ENCODE data around the gene INSM2.

INSM2 gene, protein sequence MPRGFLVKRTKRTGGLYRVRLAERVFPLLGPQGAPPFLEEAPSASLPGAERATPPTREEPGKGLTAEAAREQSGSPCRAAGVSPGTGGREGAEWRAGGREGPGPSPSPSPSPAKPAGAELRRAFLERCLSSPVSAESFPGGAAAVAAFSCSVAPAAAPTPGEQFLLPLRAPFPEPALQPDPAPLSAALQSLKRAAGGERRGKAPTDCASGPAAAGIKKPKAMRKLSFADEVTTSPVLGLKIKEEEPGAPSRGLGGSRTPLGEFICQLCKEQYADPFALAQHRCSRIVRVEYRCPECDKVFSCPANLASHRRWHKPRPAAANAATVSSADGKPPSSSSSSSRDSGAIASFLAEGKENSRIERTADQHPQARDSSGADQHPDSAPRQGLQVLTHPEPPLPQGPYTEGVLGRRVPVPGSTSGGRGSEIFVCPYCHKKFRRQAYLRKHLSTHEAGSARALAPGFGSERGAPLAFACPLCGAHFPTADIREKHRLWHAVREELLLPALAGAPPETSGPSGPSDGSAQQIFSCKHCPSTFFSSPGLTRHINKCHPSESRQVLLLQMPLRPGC

DNA sequence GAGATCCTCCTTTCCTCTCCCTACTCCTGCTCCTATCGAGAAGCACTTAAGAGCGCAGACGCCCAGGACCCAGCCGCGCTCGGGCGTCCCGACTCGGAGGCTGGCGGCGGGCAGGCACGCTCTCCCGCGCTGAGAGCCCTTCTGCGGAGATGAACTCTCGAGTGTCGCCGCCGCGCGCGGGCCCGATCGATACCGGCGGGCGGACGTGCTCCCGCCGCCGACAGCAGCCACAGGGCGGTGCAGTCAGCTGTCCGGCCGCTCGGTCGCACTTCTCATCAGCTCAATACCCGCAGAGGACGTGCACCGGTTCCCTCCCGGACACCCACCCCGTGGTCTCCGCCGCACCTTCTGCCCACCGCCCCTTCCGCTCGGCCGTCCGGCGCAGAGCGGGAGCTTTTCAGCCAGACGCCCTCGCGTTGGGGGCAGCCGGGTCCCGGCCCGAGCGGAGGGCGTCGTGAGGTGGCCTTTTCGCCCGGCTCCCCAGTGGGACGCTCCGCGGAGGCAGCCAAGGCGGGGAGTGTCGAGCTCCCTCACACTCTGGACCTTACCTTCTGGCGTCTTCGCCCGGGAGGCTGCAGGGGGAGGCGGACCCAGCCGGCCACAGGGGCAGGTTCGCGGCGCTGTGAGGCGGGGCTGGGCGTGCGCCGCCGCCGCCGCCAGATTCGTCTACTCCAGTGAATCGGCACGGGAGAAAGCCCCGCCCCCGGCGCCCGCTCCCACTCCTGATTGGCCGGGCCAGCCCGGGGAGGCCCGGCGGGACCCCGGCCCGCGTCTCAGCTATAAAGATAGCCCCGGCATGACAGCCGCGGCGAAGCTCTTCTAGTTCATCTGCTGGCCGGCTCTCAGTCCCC, at the start of gene INSM2:
Gene INSM2, plus strand, starts transcription at position 808 of the 851 bp plus-strand sequence. CDS start 89 bp downstream, outside the sequence.
- peaks cover 55% of the 10 kb centered on the region for H3K27me3 ChIP-seq (replicated peaks; ENCODE audit: control insufficient read depth, insufficient read depth, low read length)
- no peaks in the 10 kb centered on the region for H3K36me3 ChIP-seq (ENCODE audit: control insufficient read depth, insufficient read depth, low read length, severe bottlenecking)
- H3K4me3 ChIP-seq (ENCODE audit: low read length): peak within 1 kb of the TSS; percentile 81
- H3K9ac ChIP-seq (ENCODE audit: low read length): no peak within 1 kb of the TSS
- peak; percentile 70 for DNase-seq (ENCODE audit: low read depth)
- H3K4me1 ChIP-seq (ENCODE audit: control insufficient read depth, insufficient read depth, low read length): peaks cover 15% of the 10 kb centered on the region
- H3K9me3 ChIP-seq (ENCODE audit: control insufficient read depth, low read length): no peaks in the 10 kb centered on the region

DNA sequence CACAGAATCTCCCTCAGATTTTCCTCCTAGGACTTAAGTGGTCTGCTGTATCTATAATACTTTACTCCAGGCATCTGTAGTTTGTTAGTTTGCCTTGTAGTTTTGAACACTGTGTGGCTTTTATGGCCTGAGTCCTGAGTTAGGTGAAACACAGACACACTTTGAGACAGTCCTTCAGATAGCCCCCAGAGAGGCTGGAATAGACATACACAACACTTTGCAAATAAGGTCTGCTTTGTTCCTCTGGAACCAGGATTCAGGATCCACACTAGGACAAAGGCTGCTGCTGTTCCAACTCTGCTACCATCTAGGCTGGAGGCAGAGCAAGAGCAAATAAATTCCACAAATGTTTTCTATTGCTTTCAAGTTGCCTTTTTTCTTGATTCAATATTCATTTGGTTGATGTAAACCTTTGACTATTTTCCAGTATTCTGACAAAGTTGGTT, 41.4 kb upstream of the INSM2 start:
- Histone ChIP-seq H3K9ac (ENCODE audit: low read length) (no peak overlapping the region), H3K9me3 (ENCODE audit: control insufficient read depth, low read length) (peaks cover 12% of the 10 kb centered on the region), H3K36me3 (ENCODE audit: control insufficient read depth, insufficient read depth, low read length, severe bottlenecking) (no peaks in the 10 kb centered on the region), H3K4me3 (ENCODE audit: low read length) (no peak overlapping the region), H3K4me1 (ENCODE audit: control insufficient read depth, insufficient read depth, low read length) (no peaks in the 10 kb centered on the region), H3K27me3 (replicated peaks; ENCODE audit: control insufficient read depth, insufficient read depth, low read length) (no peaks in the 10 kb centered on the region)
- DNase-seq (ENCODE audit: low read depth): no peak

- no peaks in the 10 kb centered on the region for H3K36me3 ChIP-seq (ENCODE audit: control insufficient read depth, insufficient read depth, low read length, severe bottlenecking)
- no peak overlapping the region for H3K4me3 ChIP-seq (ENCODE audit: low read length)
- peaks cover 18% of the 10 kb centered on the region for H3K9me3 ChIP-seq (ENCODE audit: control insufficient read depth, low read length)
- H3K4me1 ChIP-seq (ENCODE audit: control insufficient read depth, insufficient read depth, low read length): no peaks in the 10 kb centered on the region
- H3K9ac ChIP-seq (ENCODE audit: low read length): no peak overlapping the region
- DNase-seq (ENCODE audit: low read depth): no peak
- H3K27me3 ChIP-seq (replicated peaks; ENCODE audit: control insufficient read depth, insufficient read depth, low read length): no peaks in the 10 kb centered on the region
These were observed 38.7 kb upstream of the INSM2 start for GRCh38 chr14:35495278-35495677.

DNA sequence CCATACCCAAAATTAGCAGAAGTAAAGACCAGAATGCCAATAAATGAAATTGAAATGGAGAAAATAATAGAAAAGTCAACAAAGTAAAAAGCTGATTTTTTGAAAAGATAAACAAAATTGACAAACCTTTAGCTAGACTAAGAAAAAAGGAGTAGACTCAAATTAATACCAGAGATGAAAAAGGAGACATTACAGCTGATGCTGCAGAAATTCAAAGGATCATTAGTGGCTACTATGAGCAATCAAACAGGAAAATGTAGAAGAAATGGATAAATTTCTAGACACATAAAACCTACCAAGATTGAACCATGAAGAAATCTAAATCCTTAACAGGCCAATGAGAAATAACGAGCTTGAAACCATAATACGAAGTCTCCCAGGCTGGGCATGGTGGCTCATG, 34.8 kb upstream of the INSM2 start:
- H3K36me3 ChIP-seq (ENCODE audit: control insufficient read depth, insufficient read depth, low read length, severe bottlenecking): no peaks in the 10 kb centered on the region
- H3K9ac ChIP-seq (ENCODE audit: low read length): no peak overlapping the region
- H3K27me3 ChIP-seq (replicated peaks; ENCODE audit: control insufficient read depth, insufficient read depth, low read length): no peaks in the 10 kb centered on the region
- no peaks in the 10 kb centered on the region for H3K4me1 ChIP-seq (ENCODE audit: control insufficient read depth, insufficient read depth, low read length)
- DNase-seq (ENCODE audit: low read depth): no peak
- H3K9me3 ChIP-seq (ENCODE audit: control insufficient read depth, low read length): peaks cover 8% of the 10 kb centered on the region
- H3K4me3 ChIP-seq (ENCODE audit: low read length): no peak overlapping the region

GRCh38 chr14:35503646-35504045, 30.3 kb upstream of the INSM2 start:
- Histone ChIP-seq H3K4me3 (ENCODE audit: low read length) (no peak overlapping the region), H3K36me3 (ENCODE audit: control insufficient read depth, insufficient read depth, low read length, severe bottlenecking) (no peaks in the 10 kb centered on the region), H3K9me3 (ENCODE audit: control insufficient read depth, low read length) (peaks cover 8% of the 10 kb centered on the region)

GRCh38 chr14:35504260-35504659, 29.7 kb upstream of the INSM2 start:
- H3K4me1 ChIP-seq (ENCODE audit: control insufficient read depth, insufficient read depth, low read length): no peaks in the 10 kb centered on the region
- no peak for DNase-seq (ENCODE audit: low read depth)
- H3K9ac ChIP-seq (ENCODE audit: low read length): no peak overlapping the region
- H3K27me3 ChIP-seq (replicated peaks; ENCODE audit: control insufficient read depth, insufficient read depth, low read length): peaks cover 4% of the 10 kb centered on the region
- H3K36me3 ChIP-seq (ENCODE audit: control insufficient read depth, insufficient read depth, low read length, severe bottlenecking): no peaks in the 10 kb centered on the region
- peaks cover 8% of the 10 kb centered on the region for H3K9me3 ChIP-seq (ENCODE audit: control insufficient read depth, low read length)
- H3K4me3 ChIP-seq (ENCODE audit: low read length): no peak overlapping the region

More at GRCh38 chr14:35503646-35504045, 30.3 kb upstream of the INSM2 start:
- no peak for DNase-seq (ENCODE audit: low read depth)
- H3K4me1 ChIP-seq (ENCODE audit: control insufficient read depth, insufficient read depth, low read length): no peaks in the 10 kb centered on the region
- H3K9ac ChIP-seq (ENCODE audit: low read length): no peak overlapping the region
- H3K27me3 ChIP-seq (replicated peaks; ENCODE audit: control insufficient read depth, insufficient read depth, low read length): peaks cover 4% of the 10 kb centered on the region

GRCh38 chr14:35506461-35506860, 27.5 kb upstream of the INSM2 start:
- no peak for DNase-seq (ENCODE audit: low read depth)
- Histone ChIP-seq H3K9me3 (ENCODE audit: control insufficient read depth, low read length) (no peaks in the 10 kb centered on the region), H3K27me3 (replicated peaks; ENCODE audit: control insufficient read depth, insufficient read depth, low read length) (peaks cover 10% of the 10 kb centered on the region)

DNA sequence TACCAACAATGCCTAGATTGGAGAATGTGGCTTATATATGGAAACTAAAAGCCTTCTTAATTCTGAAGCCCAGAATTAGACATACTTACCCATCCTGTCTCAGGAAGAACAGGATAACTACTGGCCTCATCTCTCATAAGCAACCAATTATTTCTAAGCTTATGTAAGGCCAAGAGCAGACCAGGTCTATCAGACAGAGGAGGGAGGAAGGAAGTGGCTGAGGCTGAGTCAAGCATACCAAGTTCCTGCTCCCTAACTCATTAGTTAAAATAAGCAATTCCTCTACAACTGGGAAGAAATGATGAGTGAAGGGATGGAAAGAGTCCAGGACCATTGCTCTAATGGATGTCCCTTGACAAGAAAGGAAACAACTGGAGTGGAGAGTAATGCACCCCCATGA, 27.0 kb upstream of the INSM2 start:
- no peak for DNase-seq (ENCODE audit: low read depth)
- H3K4me3 ChIP-seq (ENCODE audit: low read length): no peak overlapping the region
- H3K4me1 ChIP-seq (ENCODE audit: control insufficient read depth, insufficient read depth, low read length): no peaks in the 10 kb centered on the region
- H3K36me3 ChIP-seq (ENCODE audit: control insufficient read depth, insufficient read depth, low read length, severe bottlenecking): no peaks in the 10 kb centered on the region
- H3K9me3 ChIP-seq (ENCODE audit: control insufficient read depth, low read length): no peaks in the 10 kb centered on the region
- H3K9ac ChIP-seq (ENCODE audit: low read length): no peak overlapping the region
- peaks cover 10% of the 10 kb centered on the region for H3K27me3 ChIP-seq (replicated peaks; ENCODE audit: control insufficient read depth, insufficient read depth, low read length)

More at GRCh38 chr14:35506461-35506860, 27.5 kb upstream of the INSM2 start:
- Histone ChIP-seq H3K9ac (ENCODE audit: low read length) (no peak overlapping the region), H3K36me3 (ENCODE audit: control insufficient read depth, insufficient read depth, low read length, severe bottlenecking) (no peaks in the 10 kb centered on the region), H3K4me1 (ENCODE audit: control insufficient read depth, insufficient read depth, low read length) (no peaks in the 10 kb centered on the region), H3K4me3 (ENCODE audit: low read length) (no peak overlapping the region)

GRCh38 chr14:35509846-35510245, 24.1 kb upstream of the INSM2 start:
- H3K4me3 ChIP-seq (ENCODE audit: low read length): no peak overlapping the region
- H3K4me1 ChIP-seq (ENCODE audit: control insufficient read depth, insufficient read depth, low read length): no peaks in the 10 kb centered on the region
- peaks cover 5% of the 10 kb centered on the region for H3K27me3 ChIP-seq (replicated peaks; ENCODE audit: control insufficient read depth, insufficient read depth, low read length)
- H3K9me3 ChIP-seq (ENCODE audit: control insufficient read depth, low read length): no peaks in the 10 kb centered on the region
- DNase-seq (ENCODE audit: low read depth): no peak
- H3K36me3 ChIP-seq (ENCODE audit: control insufficient read depth, insufficient read depth, low read length, severe bottlenecking): no peaks in the 10 kb centered on the region
- no peak overlapping the region for H3K9ac ChIP-seq (ENCODE audit: low read length)

- no peak for DNase-seq (ENCODE audit: low read depth)
- H3K9me3 ChIP-seq (ENCODE audit: control insufficient read depth, low read length): no peaks in the 10 kb centered on the region
- H3K9ac ChIP-seq (ENCODE audit: low read length): no peak overlapping the region
- peaks cover 5% of the 10 kb centered on the region for H3K27me3 ChIP-seq (replicated peaks; ENCODE audit: control insufficient read depth, insufficient read depth, low read length)
- no peaks in the 10 kb centered on the region for H3K36me3 ChIP-seq (ENCODE audit: control insufficient read depth, insufficient read depth, low read length, severe bottlenecking)
- H3K4me1 ChIP-seq (ENCODE audit: control insufficient read depth, insufficient read depth, low read length): no peaks in the 10 kb centered on the region
- H3K4me3 ChIP-seq (ENCODE audit: low read length): no peak overlapping the region
These were observed 21.2 kb upstream of the INSM2 start for GRCh38 chr14:35512765-35513164.

- Histone ChIP-seq H3K36me3 (ENCODE audit: control insufficient read depth, insufficient read depth, low read length, severe bottlenecking) (no peaks in the 10 kb centered on the region), H3K9ac (ENCODE audit: low read length) (no peak overlapping the region), H3K4me1 (ENCODE audit: control insufficient read depth, insufficient read depth, low read length) (no peaks in the 10 kb centered on the region), H3K9me3 (ENCODE audit: control insufficient read depth, low read length) (no peaks in the 10 kb centered on the region), H3K4me3 (ENCODE audit: low read length) (no peak overlapping the region), H3K27me3 (replicated peaks; ENCODE audit: control insufficient read depth, insufficient read depth, low read length) (no peaks in the 10 kb centered on the region)
- no peak for DNase-seq (ENCODE audit: low read depth)
These were observed 18.0 kb upstream of the INSM2 start for GRCh38 chr14:35515916-35516315.

All from adipocyte (in vitro differentiated cells).